ENCODE data around the gene STIM2. TPM values are rescaled to one million over a fixed set of nuclear protein-coding genes. Genes with fewer than 3 reads are reported as not detected.
"Not testable (repeated sequence)": the region's sequence is repeated elsewhere in the genome, so short reads cannot be mapped to it uniquely, and the experiment has no call there.

Gene STIM2
- polyA plus RNA-seq, 3 donors: 3.8 to 18.4 (median 7.6) TPM

- H3K27ac ChIP-seq (ENCODE audit: low read depth, low read length): no peak overlapping the region
- 39 to 93% (median 90%) methylated on average over 3 of the region's 3 CpGs for WGBS, 3 donors
Observed at GRCh38 chr4:26889356-26889755, 28.7 kb downstream of the STIM2 start.

- no peak overlapping the region for H3K27ac ChIP-seq (ENCODE audit: low read depth, low read length)
Observed at GRCh38 chr4:26891054-26891453, 30.4 kb downstream of the STIM2 start.

GRCh38 chr4:26891867-26892266 is 31.2 kb downstream of the STIM2 start:
- no peak overlapping the region for H3K27ac ChIP-seq (ENCODE audit: low read depth, low read length)
- 97 to 99% (median 99%) methylated on average over 6 of the region's 6 CpGs for WGBS, 3 donors

GRCh38 chr4:26892480-26893150 is 32.0 kb downstream of the STIM2 start:
- 63 to 89% (median 89%) methylated on average over 3 of the region's 3 CpGs for WGBS, 3 donors
- H3K27ac ChIP-seq (ENCODE audit: low read depth, low read length): no peak overlapping the region

GRCh38 chr4:26893491-26893890 is 32.9 kb downstream of the STIM2 start:
- no peak overlapping the region for H3K27ac ChIP-seq (ENCODE audit: low read depth, low read length)
- WGBS, 3 donors: 45 to 84% (median 79%) methylated on average over 2 of the region's 2 CpGs

- WGBS, 3 donors: 96 to 97% (median 96%) methylated on average over 7 of the region's 7 CpGs
- H3K27ac ChIP-seq (ENCODE audit: low read depth, low read length): not testable (repeated sequence)
Observed at GRCh38 chr4:26894881-26895280, 34.2 kb downstream of the STIM2 start.

- no peak overlapping the region for H3K27ac ChIP-seq (ENCODE audit: low read depth, low read length)
- WGBS, 3 donors: 62 to 91% (median 85%) methylated on average over 2 of the region's 2 CpGs
Observed at GRCh38 chr4:26896636-26897035, 36.0 kb downstream of the STIM2 start.

GRCh38 chr4:26899991-26900390 is 39.4 kb downstream of the STIM2 start:
- no peak overlapping the region for H3K27ac ChIP-seq (ENCODE audit: low read depth, low read length)
- 27 to 51% (median 47%) methylated on average over 3 of the region's 3 CpGs for WGBS, 3 donors

GRCh38 chr4:26900765-26901164 is 40.1 kb downstream of the STIM2 start:
- WGBS, 3 donors: 60 to 74% (median 65%) methylated on average over 2 of the region's 2 CpGs
- no peak overlapping the region for H3K27ac ChIP-seq (ENCODE audit: low read depth, low read length)

GRCh38 chr4:26905172-26905571 is 44.5 kb downstream of the STIM2 start:
- WGBS, 3 donors: 31 to 72% (median 72%) methylated on average over 2 of the region's 2 CpGs

GRCh38 chr4:26907731-26908599 is 47.3 kb downstream of the STIM2 start:
- 78 to 83% (median 81%) methylated on average over 7 of the region's 7 CpGs for WGBS, 3 donors
- H3K27ac ChIP-seq (ENCODE audit: low read depth, low read length): no peak overlapping the region

More at GRCh38 chr4:26905172-26905571, 44.5 kb downstream of the STIM2 start:
- no peak overlapping the region for H3K27ac ChIP-seq (ENCODE audit: low read depth, low read length)

- H3K27ac ChIP-seq (ENCODE audit: low read depth, low read length): no peak overlapping the region
- 50 to 86% (median 79%) methylated on average over 5 of the region's 5 CpGs for WGBS, 3 donors
Observed at GRCh38 chr4:26909369-26909768, 48.7 kb downstream of the STIM2 start.

GRCh38 chr4:26911254-26911653 is 50.6 kb downstream of the STIM2 start:
- no peak overlapping the region for H3K27ac ChIP-seq (ENCODE audit: low read depth, low read length)

GRCh38 chr4:26912069-26912468 is 51.4 kb downstream of the STIM2 start:
- H3K27ac ChIP-seq (ENCODE audit: low read depth, low read length): no peak overlapping the region
- 80 to 95% (median 94%) methylated on average over 6 of the region's 6 CpGs for WGBS, 3 donors

- H3K27ac ChIP-seq (ENCODE audit: low read depth, low read length): no peak overlapping the region
- 60 to 86% (median 67%) methylated on average over 3 of the region's 3 CpGs for WGBS, 3 donors
Observed at GRCh38 chr4:26912810-26913209, 52.2 kb downstream of the STIM2 start.

GRCh38 chr4:26916195-26916594 is 55.6 kb downstream of the STIM2 start:
- H3K27ac ChIP-seq (ENCODE audit: low read depth, low read length): no peak overlapping the region
- 6 to 17% (median 9%) methylated on average over 1 of the region's 1 CpG for WGBS, 3 donors

- WGBS, 3 donors: 90 to 92% (median 92%) methylated on average over 4 of the region's 4 CpGs
- no peak overlapping the region for H3K27ac ChIP-seq (ENCODE audit: low read depth, low read length)
Observed at GRCh38 chr4:26930964-26931363, 70.3 kb downstream of the STIM2 start.

GRCh38 chr4:26931451-26931850 is 70.8 kb downstream of the STIM2 start:
- WGBS, 3 donors: 96 to 100% (median 97%) methylated on average over 1 of the region's 1 CpG
- H3K27ac ChIP-seq (ENCODE audit: low read depth, low read length): no peak overlapping the region

GRCh38 chr4:26931966-26932365 is 71.3 kb downstream of the STIM2 start:
- 70 to 91% (median 82%) methylated on average over 3 of the region's 3 CpGs for WGBS, 3 donors
- H3K27ac ChIP-seq (ENCODE audit: low read depth, low read length): no peak overlapping the region

GRCh38 chr4:26935397-26935796 is 74.8 kb downstream of the STIM2 start:
- 71 to 84% (median 76%) methylated on average over 1 of the region's 1 CpG for WGBS, 3 donors
- H3K27ac ChIP-seq (ENCODE audit: low read depth, low read length): no peak overlapping the region

Data from adipose tissue (tissue), 3 donors.